ENCODE measurements around the gene SMURF2.

DNA sequence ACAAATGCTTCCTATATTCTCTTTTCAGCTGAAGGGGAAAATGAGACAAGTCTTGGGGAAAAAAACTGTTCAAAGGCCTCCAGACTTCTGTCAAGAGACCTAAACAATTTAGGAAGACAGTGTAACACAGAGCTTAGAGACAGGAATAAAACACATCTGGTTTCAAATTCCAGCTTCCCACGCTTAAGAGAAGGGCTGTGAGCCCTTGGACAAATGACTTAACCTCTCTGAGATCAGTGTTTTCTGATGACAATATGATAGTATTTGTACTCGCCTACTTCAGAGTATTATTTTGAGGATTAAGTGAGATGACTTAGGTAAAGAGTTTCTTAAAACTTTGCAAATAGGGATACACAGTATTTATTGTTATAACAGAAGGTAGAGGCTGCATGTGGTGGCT, 29.5 kb downstream of the SMURF2 start:
- TF ChIP-seq CTCF (conservative IDR thresholded peaks at IDR 0.05; ENCODE audit: low read depth, low read length) (no peak), POLR2A (IDR thresholded peaks at IDR 0.05; ENCODE audit: low read depth, low read length) (no peak), NFE2L2 (IDR thresholded peaks at IDR 0.05; ENCODE audit: low read depth, low read length) (no peak), RFX5 (IDR thresholded peaks at IDR 0.05; ENCODE audit: low read depth, low read length) (no peak), RAD21 (IDR thresholded peaks at IDR 0.05; ENCODE audit: low read length) (no peak), ELK1 (IDR thresholded peaks at IDR 0.05; ENCODE audit: borderline replicate concordance, low read depth, low read length) (no peak), MAFK (IDR thresholded peaks at IDR 0.05; ENCODE audit: low read depth, low read length) (no peak), RCOR1 (IDR thresholded peaks at IDR 0.05; ENCODE audit: insufficient replicate concordance, low read length) (no peak), BHLHE40 (IDR thresholded peaks at IDR 0.05; ENCODE audit: low read depth, low read length) (no peak), CEBPB (IDR thresholded peaks at IDR 0.05; ENCODE audit: low read depth, low read length) (no peak), SMC3 (IDR thresholded peaks at IDR 0.05; ENCODE audit: low read depth, low read length) (no peak), MXI1 (IDR thresholded peaks at IDR 0.05; ENCODE audit: borderline replicate concordance, low read depth, low read length) (no peak), FOS (IDR thresholded peaks at IDR 0.05; ENCODE audit: low read depth, low read length) (no peak)
- TF ChIP-seq, protein P1, sequence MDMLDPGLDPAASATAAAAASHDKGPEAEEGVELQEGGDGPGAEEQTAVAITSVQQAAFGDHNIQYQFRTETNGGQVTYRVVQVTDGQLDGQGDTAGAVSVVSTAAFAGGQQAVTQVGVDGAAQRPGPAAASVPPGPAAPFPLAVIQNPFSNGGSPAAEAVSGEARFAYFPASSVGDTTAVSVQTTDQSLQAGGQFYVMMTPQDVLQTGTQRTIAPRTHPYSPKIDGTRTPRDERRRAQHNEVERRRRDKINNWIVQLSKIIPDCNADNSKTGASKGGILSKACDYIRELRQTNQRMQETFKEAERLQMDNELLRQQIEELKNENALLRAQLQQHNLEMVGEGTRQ (IDR thresholded peaks at IDR 0.05; ENCODE audit: low read depth, low read length), result no peak

Data from IMR-90 (cell line).